H9 (cell line): ENCODE results near the gene PABPN1. TPM values are rescaled to one million over a fixed set of nuclear protein-coding genes. Genes with fewer than 3 reads are reported as not detected.

Source experiments
- DNase-seq: peaks from one replicate; pipeline ENCODE4 v3.0.0-alpha.2; 2017
- H2AFZ ChIP-seq: one replicate; pipeline ENCODE4 v1.6.1; 2013; ENCODE audit warnings: mild to moderate bottlenecking, low read length, control low read depth, moderate library complexity
- H2AK5ac ChIP-seq: 2 replicates; pipeline ENCODE4 v1.6.1; 2013; ENCODE audit warnings: low read length, control low read depth, mixed read lengths; ENCODE audit not compliant: insufficient read length
- H2BK120ac ChIP-seq: one replicate; pipeline ENCODE4 v1.6.1; 2013; ENCODE audit warnings: low read depth, mild to moderate bottlenecking, low read length, control low read depth, inconsistent platforms; ENCODE audit not compliant: poor library complexity, severe bottlenecking
- H2BK12ac ChIP-seq: 2 replicates; pipeline ENCODE4 v1.6.1; 2013; ENCODE audit warnings: low read length, control low read depth, mixed read lengths, low read depth; ENCODE audit not compliant: insufficient read length
- H2BK15ac ChIP-seq: 2 replicates; pipeline ENCODE4 v1.6.1; 2013; ENCODE audit warnings: low read depth, low read length, control low read depth
- H2BK20ac ChIP-seq: one replicate; pipeline ENCODE4 v1.6.1; 2013; ENCODE audit warnings: low read depth, mild to moderate bottlenecking, low read length, control low read depth, inconsistent platforms; ENCODE audit not compliant: poor library complexity, severe bottlenecking
- H2BK5ac ChIP-seq: 2 replicates; pipeline ENCODE4 v1.6.1; 2013; ENCODE audit warnings: low read length, control low read depth, mixed read lengths; ENCODE audit not compliant: insufficient read length
- H3K14ac ChIP-seq: 2 replicates; pipeline ENCODE4 v1.6.1; 2013; ENCODE audit warnings: low read length, control low read depth; ENCODE audit not compliant: insufficient read depth
- H3K18ac ChIP-seq: 2 replicates; pipeline ENCODE4 v1.6.1; 2013; ENCODE audit warnings: low read depth, mild to moderate bottlenecking, mixed read lengths, low read length, control low read depth; ENCODE audit not compliant: insufficient read length
- H3K23ac ChIP-seq: 2 replicates; pipeline ENCODE4 v1.6.1; 2013; ENCODE audit warnings: low read length, control low read depth, mixed read lengths, low read depth; ENCODE audit not compliant: insufficient read length
- H3K23me2 ChIP-seq: 2 replicates; pipeline ENCODE4 v1.6.1; 2013; ENCODE audit warnings: low read depth, mild to moderate bottlenecking, mixed read lengths, low read length, control low read depth; ENCODE audit not compliant: insufficient read length, poor library complexity, severe bottlenecking
- H3K27ac ChIP-seq: 2 replicates; pipeline ENCODE4 v1.5.1; 2013; ENCODE audit warnings: low read length, control low read depth, mixed read lengths, low read depth; ENCODE audit not compliant: insufficient read length
- H3K27me3 ChIP-seq: 2 replicates; pipeline ENCODE4 v1.6.1; 2013; ENCODE audit warnings: low read length, control low read depth, inconsistent platforms; ENCODE audit not compliant: insufficient read depth
- H3K4ac ChIP-seq: 2 replicates; pipeline ENCODE4 v1.6.1; 2013; ENCODE audit warnings: low read depth, mild to moderate bottlenecking, control low read depth, inconsistent platforms, low read length, moderate library complexity
- H3K4me1 ChIP-seq: 2 replicates; pipeline ENCODE4 v1.6.1; 2013; ENCODE audit warnings: low read length, control low read depth, inconsistent platforms; ENCODE audit not compliant: insufficient read depth
- H3K4me2 ChIP-seq: 2 replicates; pipeline ENCODE4 v1.6.1; 2013; ENCODE audit warnings: low read length, control low read depth, mixed read lengths; ENCODE audit not compliant: insufficient read length, insufficient read depth
- H3K56ac ChIP-seq: 2 replicates; pipeline ENCODE4 v1.6.1; 2013; ENCODE audit warnings: low read depth, mild to moderate bottlenecking, mixed read lengths, low read length, control low read depth; ENCODE audit not compliant: insufficient read length
- H3K79me1 ChIP-seq: 2 replicates; pipeline ENCODE4 v1.6.1; 2013; ENCODE audit warnings: low read depth, mild to moderate bottlenecking, moderate library complexity, low read length, control low read depth, inconsistent platforms; ENCODE audit not compliant: insufficient read depth, poor library complexity, severe bottlenecking
- H3K79me2 ChIP-seq: 2 replicates; pipeline ENCODE4 v1.6.1; 2013; ENCODE audit warnings: low read length, control low read depth, inconsistent platforms; ENCODE audit not compliant: insufficient read depth
- H3K9ac ChIP-seq: 2 replicates; pipeline ENCODE4 v1.6.1; 2013; ENCODE audit warnings: low read length, control low read depth, mixed read lengths; ENCODE audit not compliant: insufficient read length; ENCODE audit errors: extremely low read depth
- H3K9me3 ChIP-seq: one replicate; pipeline ENCODE4 v1.6.1; 2013; ENCODE audit warnings: low read depth, low read length, inconsistent platforms; ENCODE audit not compliant: control insufficient read depth
- H3T11ph ChIP-seq: one replicate; pipeline ENCODE4 v1.6.1; 2013; ENCODE audit warnings: mild to moderate bottlenecking, low read length, control low read depth, inconsistent platforms
- H4K20me1 ChIP-seq: one replicate; pipeline ENCODE4 v1.6.1; 2013; ENCODE audit not compliant: control insufficient read depth, insufficient read length, insufficient read depth
- H4K5ac ChIP-seq: 2 replicates; pipeline ENCODE4 v1.6.1; 2013; ENCODE audit warnings: low read depth, mild to moderate bottlenecking, mixed read lengths, low read length, control low read depth; ENCODE audit not compliant: insufficient read length
- H4K8ac ChIP-seq: replicated peaks from 2 replicates; pipeline ENCODE4 v1.6.1; 2013; ENCODE audit warnings: low read length, control low read depth, mixed read lengths, low read depth; ENCODE audit not compliant: insufficient read length
- H4K91ac ChIP-seq: 2 replicates; pipeline ENCODE4 v1.6.1; 2013; ENCODE audit warnings: low read depth, mild to moderate bottlenecking, moderate library complexity, mixed read lengths, low read length, control low read depth; ENCODE audit not compliant: insufficient read length
- H3K27ac Mint-ChIP-seq, 3 experiments: 2 replicates in 2 of 3; 3 replicates in 1 of 3; pipeline ENCODE4 v1.8.0; 2020 to 2021; ENCODE audit warnings: mixed read lengths in 3 of 3, mild to moderate bottlenecking in 1 of 3, moderate library complexity in 1 of 3
- H3K27me3 Mint-ChIP-seq: 2 replicates; pipeline ENCODE4 v1.8.0; 2021; ENCODE audit warnings: low read depth, mild to moderate bottlenecking, moderate library complexity, mixed read lengths
- H3K36me3 Mint-ChIP-seq, 3 experiments: 2 replicates in 2 of 3; 3 replicates in 1 of 3; pipeline ENCODE4 v1.8.0; 2020 to 2021; ENCODE audit warnings: low read depth in 3 of 3, mixed read lengths in 3 of 3; ENCODE audit not compliant: insufficient read depth in 1 of 3
- H3K4me1 Mint-ChIP-seq, 2 experiments: 2 replicates each; pipeline ENCODE4 v1.8.0; 2020; ENCODE audit warnings: mixed read lengths in 2 of 2
- H3K4me3 Mint-ChIP-seq, 2 experiments: 2 replicates in 1 of 2; 3 replicates in 1 of 2; pipeline ENCODE4 v1.8.0; 2020 to 2021; ENCODE audit warnings: mild to moderate bottlenecking in 2 of 2, mixed read lengths in 2 of 2, moderate library complexity in 1 of 2
- H3K9me3 Mint-ChIP-seq, 2 experiments: 2 replicates in 1 of 2; 3 replicates in 1 of 2; pipeline ENCODE4 v1.8.0; 2020; ENCODE audit warnings: mild to moderate bottlenecking in 2 of 2, mixed read lengths in 2 of 2, moderate library complexity in 1 of 2
- CTCF ChIP-seq: fragments of 200-600 bp; sonication (generic); conservative IDR thresholded peaks from 3 replicates; pipeline ENCODE4 v1.8.0; 2021; ENCODE audit warnings: antibody characterized with exemption, mild to moderate bottlenecking
- WGBS: extraction: QIAGEN DNeasy Blood & Tissue Kit; methylation state at CpG from one replicate; pipeline ENCODE4 v1.1.7; 2013; ENCODE audit warnings: missing lambda C conversion rate, low lambda C conversion rate, mixed read lengths; ENCODE audit not compliant: insufficient read length; ENCODE audit errors: extremely low coverage; 5-methylcytosine and 5-hydroxymethylcytosine counted together
- total RNA-seq: library from RNA; stranded (reverse); gene quantifications from 2 replicates; pipeline ENCODE4 v1.2.1, GENCODE V29; 2021

The PABPN1 gene
- total RNA-seq, 1 experiment from 2014 or later = 333 TPM

- TF ChIP-seq CTCF = no peak
- H3K36me3 Mint-ChIP-seq = peaks cover 18 to 58% (median 43%) of the 10 kb centered on the region in 3 experiments
Measured at GRCh38 chr14:23359167-23359626, 37.9 kb downstream of the PABPN1 start.

More at GRCh38 chr14:23359167-23359626, 37.9 kb downstream of the PABPN1 start:
- Histone ChIP-seq H3K9ac (no peak overlapping the region), H3K56ac (no peak overlapping the region), H2BK120ac (no peak overlapping the region), H3K23me2 (peaks cover 4% of the 10 kb centered on the region), H4K8ac (no peak overlapping the region), H2BK12ac (no peak overlapping the region), H3K4ac (no peak overlapping the region), H3K79me2 (no peaks in the 10 kb centered on the region), H3K27ac (no peak overlapping the region), H2AK5ac (no peak overlapping the region), H3K23ac (no peak overlapping the region), H2BK20ac (no peak overlapping the region), H3K4me2 (no peak overlapping the region), H4K20me1 (no peaks in the 10 kb centered on the region), H4K91ac (no peak overlapping the region), H3K27me3 (no peaks in the 10 kb centered on the region; the same call in 1 of the 2 replicates), H2BK5ac (no peak overlapping the region), H3T11ph (no peak overlapping the region), H3K4me1 (peaks cover 4% of the 10 kb centered on the region; the same call in 1 of the 2 replicates), H3K9me3 (no peaks in the 10 kb centered on the region), H2AFZ (no peak overlapping the region), H2BK15ac (no peak overlapping the region), H3K18ac (no peak overlapping the region), H4K5ac (no peak overlapping the region), H3K14ac (no peak overlapping the region), H3K79me1 (no peaks in the 10 kb centered on the region)
- Mint-ChIP-seq H3K27me3 (peaks cover 9% of the 10 kb centered on the region), H3K9me3 (no peaks in the 10 kb centered on the region), H3K27ac (no peak overlapping the region), H3K4me1 (peaks cover 19 to 23% of the 10 kb centered on the region in 2 experiments), H3K4me3 (no peak overlapping the region)
- peak; percentile 18 for DNase-seq
- WGBS = no CpG with 5 or more reads among the region's 11 CpGs
